Glutamatergic neuron (in vitro differentiated cells): Measurements from ENCODE around the gene THY1. TPM values are rescaled to one million over a fixed set of nuclear protein-coding genes. Genes with fewer than 3 reads are reported as not detected.

Experiments used
- DNase-seq: peaks from one replicate; pipeline ENCODE4 v3.0.0; 2022
- H3K27ac Mint-ChIP-seq: one replicate; pipeline ENCODE4 v1.8.0; 2020; ENCODE audit warnings: mild to moderate bottlenecking, mixed read lengths, inconsistent platforms; ENCODE audit not compliant: unreplicated experiment
- H3K27me3 Mint-ChIP-seq: one replicate; pipeline ENCODE4 v1.8.0; 2020; ENCODE audit warnings: mild to moderate bottlenecking, moderate library complexity, mixed read lengths, inconsistent platforms; ENCODE audit not compliant: unreplicated experiment
- H3K36me3 Mint-ChIP-seq: one replicate; pipeline ENCODE4 v1.8.0; 2020; ENCODE audit warnings: mild to moderate bottlenecking, mixed read lengths, inconsistent platforms; ENCODE audit not compliant: unreplicated experiment
- H3K4me1 Mint-ChIP-seq: one replicate; pipeline ENCODE4 v1.8.0; 2020; ENCODE audit warnings: mild to moderate bottlenecking, low read depth, mixed read lengths, inconsistent platforms; ENCODE audit not compliant: unreplicated experiment
- H3K4me3 Mint-ChIP-seq: one replicate; pipeline ENCODE4 v1.8.0; 2020; ENCODE audit warnings: mild to moderate bottlenecking, mixed read lengths, inconsistent platforms; ENCODE audit not compliant: unreplicated experiment
- H3K9me3 Mint-ChIP-seq: one replicate; pipeline ENCODE4 v1.8.0; 2020; ENCODE audit warnings: mild to moderate bottlenecking, moderate library complexity, mixed read lengths, inconsistent platforms; ENCODE audit not compliant: unreplicated experiment
- CTCF ChIP-seq: fragments of 200-600 bp; sonication (generic); IDR thresholded peaks from one replicate; pipeline ENCODE4 v1.5.0; 2021; ENCODE audit not compliant: partially characterized antibody, unreplicated experiment
- total RNA-seq: library from RNA; stranded (reverse); fragmentation: NEBNext Ultra II Directional; extraction: Animal tissue kit (Norgen Biotek cat#: 25700); gene quantifications from one replicate; pipeline ENCODE4 v1.2.1, GENCODE V29; 2021; ENCODE audit not compliant: unreplicated experiment

Gene THY1
- total RNA-seq, 1 donor from 2014 or later = 22.0 TPM

GRCh38 chr11:119400860-119401259, 22.1 kb downstream of the THY1 start:
- Mint-ChIP-seq H3K4me3 (no peak overlapping the region), H3K9me3 (peaks cover 7% of the 10 kb centered on the region), H3K36me3 (peaks cover 17% of the 10 kb centered on the region)

GRCh38 chr11:119397740-119398139, 25.2 kb downstream of the THY1 start:
- no peak for DNase-seq
- Mint-ChIP-seq H3K27me3 (no peaks in the 10 kb centered on the region), H3K36me3 (peaks cover 17% of the 10 kb centered on the region), H3K9me3 (peaks cover 7% of the 10 kb centered on the region), H3K4me3 (no peak overlapping the region), H3K27ac (no peak overlapping the region), H3K4me1 (no peaks in the 10 kb centered on the region)
- TF ChIP-seq CTCF = no peak

More at GRCh38 chr11:119400860-119401259, 22.1 kb downstream of the THY1 start:
- no peaks in the 10 kb centered on the region for H3K4me1 Mint-ChIP-seq
- no peaks in the 10 kb centered on the region for H3K27me3 Mint-ChIP-seq
- no peak for DNase-seq
- no peak for TF ChIP-seq CTCF
- H3K27ac Mint-ChIP-seq = no peak overlapping the region

- Mint-ChIP-seq H3K4me1 (no peaks in the 10 kb centered on the region), H3K36me3 (peaks cover 17% of the 10 kb centered on the region), H3K4me3 (no peak overlapping the region), H3K27ac (no peak overlapping the region), H3K9me3 (peaks cover 7% of the 10 kb centered on the region), H3K27me3 (no peaks in the 10 kb centered on the region)
- no peak for TF ChIP-seq CTCF
- no peak for DNase-seq
Measured at GRCh38 chr11:119396835-119397234, 26.1 kb downstream of the THY1 start.

DNA sequence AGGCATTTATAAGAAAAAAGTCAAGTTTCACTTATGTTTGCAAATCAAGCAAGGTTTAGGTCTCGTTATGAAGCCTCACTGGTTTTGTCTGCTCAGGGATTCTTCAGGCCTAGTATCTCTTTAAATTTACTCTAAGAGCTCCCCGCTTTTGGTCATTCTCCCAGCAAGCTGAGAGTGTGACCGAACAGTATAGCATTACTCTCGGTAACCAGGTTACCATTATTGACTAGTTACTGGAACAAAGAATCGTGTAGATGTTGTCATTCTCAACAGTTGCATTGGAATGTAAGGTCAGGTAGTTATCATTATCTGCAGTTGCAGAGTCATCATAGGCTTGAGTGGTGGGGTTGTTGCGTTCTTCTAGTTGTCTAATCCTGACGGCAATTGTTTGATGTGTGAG, 31.7 kb downstream of the THY1 start:
- Mint-ChIP-seq H3K4me1 (no peaks in the 10 kb centered on the region), H3K4me3 (no peak overlapping the region), H3K36me3 (no peaks in the 10 kb centered on the region), H3K27ac (no peak overlapping the region), H3K9me3 (no peaks in the 10 kb centered on the region), H3K27me3 (no peaks in the 10 kb centered on the region)
- TF ChIP-seq CTCF = no peak
- no peak for DNase-seq

GRCh38 chr11:119389611-119390254, 33.2 kb downstream of the THY1 start:
- H3K27ac Mint-ChIP-seq = no peak overlapping the region
- no peaks in the 10 kb centered on the region for H3K9me3 Mint-ChIP-seq
- H3K4me1 Mint-ChIP-seq = no peaks in the 10 kb centered on the region
- DNase-seq = no peak
- TF ChIP-seq CTCF = peak; percentile 32
- H3K36me3 Mint-ChIP-seq = no peaks in the 10 kb centered on the region
- H3K27me3 Mint-ChIP-seq = no peaks in the 10 kb centered on the region
- no peak overlapping the region for H3K4me3 Mint-ChIP-seq
